Vagina (tissue), 2 donors: Measurements from ENCODE around the gene CHST11.

Experiments used
- POLR2AphosphoS5 ChIP-seq, 2 donors: sonication (generic); formaldehyde crosslinking; IDR thresholded peaks; one replicate each; pipeline ENCODE4 v1.9.0; 2017; ENCODE audit warnings: antibody characterized with exemption in 2 of 2, mild to moderate bottlenecking in 2 of 2, low read depth in 1 of 2; ENCODE audit not compliant: insufficient read depth in 1 of 2
- TF ChIP-seq, protein P1 (sequence below), 3 experiments: fragments of 450-650 bp in 2 of 3; fragments of 200-600 bp in 1 of 3; sonication (generic) in 1 of 3; IDR thresholded peaks; one replicate each; pipeline ENCODE4 v1.5.1; 2017 to 2019; ENCODE audit warnings: antibody characterized with exemption in 3 of 3, mild to moderate bottlenecking in 2 of 3, moderate library complexity in 2 of 3

DNA sequence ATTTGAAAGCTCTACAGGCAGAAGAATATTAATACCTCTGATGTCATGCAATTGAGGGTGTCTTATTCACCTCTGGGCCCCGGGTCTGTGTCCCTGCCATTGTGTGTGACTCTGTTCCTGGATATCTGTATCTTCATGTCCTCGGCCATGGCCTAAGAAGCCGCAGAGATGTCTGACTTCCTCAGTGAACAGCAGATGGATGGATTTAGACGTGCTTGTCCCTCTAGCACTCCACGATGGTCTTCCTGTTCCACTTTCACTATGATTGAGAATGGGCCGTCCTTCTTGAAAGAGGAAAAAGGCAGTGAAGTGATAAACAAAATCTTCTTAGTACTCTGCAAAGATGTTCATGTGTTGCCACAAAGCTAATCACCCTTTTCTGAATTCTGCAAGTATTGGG is 283.9 kb downstream of the CHST11 start:
- TF ChIP-seq, protein P1, sequence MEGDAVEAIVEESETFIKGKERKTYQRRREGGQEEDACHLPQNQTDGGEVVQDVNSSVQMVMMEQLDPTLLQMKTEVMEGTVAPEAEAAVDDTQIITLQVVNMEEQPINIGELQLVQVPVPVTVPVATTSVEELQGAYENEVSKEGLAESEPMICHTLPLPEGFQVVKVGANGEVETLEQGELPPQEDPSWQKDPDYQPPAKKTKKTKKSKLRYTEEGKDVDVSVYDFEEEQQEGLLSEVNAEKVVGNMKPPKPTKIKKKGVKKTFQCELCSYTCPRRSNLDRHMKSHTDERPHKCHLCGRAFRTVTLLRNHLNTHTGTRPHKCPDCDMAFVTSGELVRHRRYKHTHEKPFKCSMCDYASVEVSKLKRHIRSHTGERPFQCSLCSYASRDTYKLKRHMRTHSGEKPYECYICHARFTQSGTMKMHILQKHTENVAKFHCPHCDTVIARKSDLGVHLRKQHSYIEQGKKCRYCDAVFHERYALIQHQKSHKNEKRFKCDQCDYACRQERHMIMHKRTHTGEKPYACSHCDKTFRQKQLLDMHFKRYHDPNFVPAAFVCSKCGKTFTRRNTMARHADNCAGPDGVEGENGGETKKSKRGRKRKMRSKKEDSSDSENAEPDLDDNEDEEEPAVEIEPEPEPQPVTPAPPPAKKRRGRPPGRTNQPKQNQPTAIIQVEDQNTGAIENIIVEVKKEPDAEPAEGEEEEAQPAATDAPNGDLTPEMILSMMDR (IDR thresholded peaks at IDR 0.05): no peak
- TF ChIP-seq POLR2AphosphoS5 (IDR thresholded peaks at IDR 0.05; ENCODE audit: insufficient read depth in 1 of 2, low read depth in 1 of 2): no peak
